ENCODE measurements around the gene L3MBTL1.
"Not testable (repeated sequence)": the region's sequence is repeated elsewhere in the genome, so short reads cannot be mapped to it uniquely, and the experiment has no call there.

The L3MBTL1 gene

DNA sequence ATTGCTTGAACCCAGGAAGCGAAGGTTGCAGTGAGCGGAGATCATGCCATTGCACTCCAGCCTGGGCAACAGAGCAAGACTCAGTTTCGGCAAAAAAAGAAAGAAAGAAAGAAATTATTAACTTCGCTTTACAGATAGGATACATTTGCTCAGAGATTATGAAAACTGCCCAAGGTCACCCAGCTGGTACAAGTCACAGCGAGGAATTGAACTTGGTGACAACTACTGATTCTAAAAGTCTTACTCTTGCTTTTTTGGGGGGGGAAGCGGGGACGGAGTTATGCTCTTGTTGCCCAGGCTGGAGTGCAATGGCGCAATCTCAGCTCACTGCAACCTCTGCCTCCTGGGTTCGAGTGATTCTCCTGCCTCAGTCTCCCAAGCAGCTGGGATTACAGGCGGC is 81.0 kb downstream of the L3MBTL1 start:
- not testable (repeated sequence) for DNase-seq (ENCODE audit: low read depth, low spot score)

DNA sequence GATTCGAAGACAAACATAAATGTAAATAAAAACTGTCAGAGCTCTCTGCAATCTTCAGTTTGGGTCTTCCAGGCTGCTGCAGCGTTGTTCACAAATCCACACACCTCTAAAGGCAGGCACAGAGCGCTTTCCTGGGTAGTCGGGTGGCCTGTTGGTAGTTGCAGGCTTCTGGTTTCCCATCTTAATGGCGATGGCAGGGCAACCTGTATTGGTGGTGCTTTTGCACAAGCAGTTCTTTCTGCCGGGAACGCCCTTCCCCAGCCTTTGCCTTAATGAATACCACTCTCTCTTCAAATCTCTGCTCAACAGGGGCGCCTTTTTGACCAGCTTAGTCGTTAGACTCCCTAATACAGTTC is 82.5 kb downstream of the L3MBTL1 start:
- no peak for DNase-seq (ENCODE audit: low read depth, low spot score)

DNA sequence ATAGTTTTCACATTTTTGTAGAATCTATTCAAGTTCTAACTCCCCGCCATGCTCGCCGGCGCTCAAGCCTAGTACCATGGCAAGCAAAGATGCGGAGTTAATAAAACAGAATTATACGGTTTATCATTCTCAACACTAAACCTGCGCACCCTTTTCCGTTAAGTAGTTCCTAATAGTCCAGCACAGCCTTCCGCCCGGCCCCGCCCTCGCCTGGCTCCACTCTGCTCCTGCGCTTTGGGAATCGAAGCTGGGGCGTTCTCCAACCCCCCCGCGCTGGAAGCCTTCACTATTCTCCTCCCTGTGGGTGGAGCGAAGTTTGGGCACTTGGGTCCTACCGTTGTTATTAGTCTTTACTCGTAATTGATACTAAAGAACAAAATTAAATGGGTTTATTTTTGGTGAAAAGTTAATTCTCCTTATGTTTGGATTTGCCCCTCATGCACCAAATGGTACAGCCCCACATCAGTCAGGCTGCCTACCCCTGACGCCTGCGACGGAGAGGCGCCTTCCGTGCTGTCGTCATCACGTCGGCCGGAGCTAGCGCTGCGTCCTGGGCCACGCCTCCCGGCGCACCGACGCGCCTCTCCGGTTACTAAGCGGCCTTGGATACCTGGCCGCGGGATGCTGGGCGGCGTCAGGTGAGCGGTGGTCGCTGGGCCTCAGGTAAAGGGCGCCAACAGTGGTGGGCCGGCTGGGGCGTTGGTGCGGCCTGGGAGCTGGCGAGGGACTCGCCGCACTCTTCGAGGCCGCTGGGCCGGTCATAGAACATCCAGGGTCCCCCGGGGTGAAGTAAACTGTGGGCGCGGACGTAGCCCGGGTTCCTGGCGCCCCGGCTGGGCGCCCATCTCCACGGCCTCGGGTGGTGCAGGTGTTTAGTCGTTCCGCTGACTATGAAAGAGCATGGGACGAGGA is 83.2 kb downstream of the L3MBTL1 start, which contains the start of gene IFT52:
TSS of gene IFT52 (plus strand) at position 546 of the 912 bp plus-strand sequence. CDS start 3,762 bp downstream, outside the sequence.
- peak; percentile 87 for DNase-seq (ENCODE audit: low read depth, low spot score)
